Gastrocnemius medialis (tissue), 4 donors: ENCODE data around the gene TWF2. TPM values are rescaled to one million over a fixed set of nuclear protein-coding genes. Genes with fewer than 3 reads are reported as not detected.

Experiments used
- ATAC-seq, 2 donors: fragments of 150-250 bp; one replicate each; pipeline ENCODE4 v1.9.1; 2016
- DNase-seq, 2 donors: peaks; one replicate each; pipeline ENCODE4 v3.0.0-alpha.2; 2019
- H3K27ac ChIP-seq, 4 donors: fragments of 200-600 bp; sonication (generic); 1 replicate in 1 of 4; 2 replicates in 3 of 4; pipeline ENCODE4 v1.5.1; 2016 to 2018; ENCODE audit warnings: mild to moderate bottlenecking in 2 of 4, moderate library complexity in 1 of 4
- H3K27me3 ChIP-seq, 3 donors: fragments of 200-600 bp; sonication (generic) in 2 of 3; 1 replicate in 1 of 3; 2 replicates in 2 of 3; pipeline versions ENCODE4 v1.5.1 to v1.6.0; 2016 to 2019; ENCODE audit warnings: mild to moderate bottlenecking in 1 of 3, moderate library complexity in 1 of 3
- H3K36me3 ChIP-seq, 2 donors: fragments of 200-600 bp; sonication (generic) in 1 of 2; one replicate each; pipeline ENCODE4 v1.5.1; 2017 to 2018
- H3K4me1 ChIP-seq, 2 donors: fragments of 200-600 bp; sonication (generic) in 1 of 2; one replicate each; pipeline ENCODE4 v1.5.1; 2016 to 2017; ENCODE audit warnings: mild to moderate bottlenecking in 2 of 2
- H3K4me3 ChIP-seq, 4 donors: fragments of 200-600 bp; sonication (generic) in 3 of 4; 1 replicate in 1 of 4; 2 replicates in 3 of 4; pipeline ENCODE4 v1.5.1; 2016 to 2019; ENCODE audit warnings: mild to moderate bottlenecking in 2 of 4
- H3K9me3 ChIP-seq, 3 donors: fragments of 200-600 bp; sonication (generic) in 2 of 3; 1 replicate in 1 of 3; 2 replicates in 2 of 3; pipeline ENCODE4 v1.5.1; 2016 to 2019
- CTCF ChIP-seq, 5 experiments: fragments of 450-650 bp in 3 of 5; fragments of 200-600 bp in 2 of 5; sonication (generic) in 2 of 5; IDR thresholded peaks in 4 of 5; conservative IDR thresholded peaks in 1 of 5; 1 replicate in 4 of 5; 2 replicates in 1 of 5; pipeline ENCODE4 v1.5.1; 2016 to 2019; ENCODE audit warnings: antibody characterized with exemption in 5 of 5, mild to moderate bottlenecking in 3 of 5, moderate library complexity in 3 of 5
- POLR2A ChIP-seq, 2 donors: fragments of 450-650 bp; IDR thresholded peaks; one replicate each; pipeline ENCODE4 v1.6.1; 2017; ENCODE audit warnings: antibody characterized with exemption in 2 of 2, mild to moderate bottlenecking in 2 of 2, moderate library complexity in 2 of 2
- in situ Hi-C, 4 donors: fragments of 200-750 bp; cut with MboI; loops; one replicate each; pipeline versions ENCODE4 v1.15.0 to v1.8.0; 2017; ENCODE audit warnings: low sequenced_read_pairs in 4 of 4
- intact Hi-C: fragments of 100-400 bp; cut with DNase I; formaldehyde crosslinking; loops from one replicate; pipeline ENCODE4 v1.15.1; 2023; ENCODE audit warnings: low total_unique reads
- total RNA-seq, 4 donors: library from RNA; depleted of rRNA; stranded (reverse); fragments of >200 nt; gene quantifications; one replicate each; pipeline versions ENCODE4 v1.1.0 to v1.2.3, GENCODE V29; 2016

TWF2 gene
- total RNA-seq, 4 donors from 2014 or later, result 99.2 to 222 (median 168) TPM

DNA sequence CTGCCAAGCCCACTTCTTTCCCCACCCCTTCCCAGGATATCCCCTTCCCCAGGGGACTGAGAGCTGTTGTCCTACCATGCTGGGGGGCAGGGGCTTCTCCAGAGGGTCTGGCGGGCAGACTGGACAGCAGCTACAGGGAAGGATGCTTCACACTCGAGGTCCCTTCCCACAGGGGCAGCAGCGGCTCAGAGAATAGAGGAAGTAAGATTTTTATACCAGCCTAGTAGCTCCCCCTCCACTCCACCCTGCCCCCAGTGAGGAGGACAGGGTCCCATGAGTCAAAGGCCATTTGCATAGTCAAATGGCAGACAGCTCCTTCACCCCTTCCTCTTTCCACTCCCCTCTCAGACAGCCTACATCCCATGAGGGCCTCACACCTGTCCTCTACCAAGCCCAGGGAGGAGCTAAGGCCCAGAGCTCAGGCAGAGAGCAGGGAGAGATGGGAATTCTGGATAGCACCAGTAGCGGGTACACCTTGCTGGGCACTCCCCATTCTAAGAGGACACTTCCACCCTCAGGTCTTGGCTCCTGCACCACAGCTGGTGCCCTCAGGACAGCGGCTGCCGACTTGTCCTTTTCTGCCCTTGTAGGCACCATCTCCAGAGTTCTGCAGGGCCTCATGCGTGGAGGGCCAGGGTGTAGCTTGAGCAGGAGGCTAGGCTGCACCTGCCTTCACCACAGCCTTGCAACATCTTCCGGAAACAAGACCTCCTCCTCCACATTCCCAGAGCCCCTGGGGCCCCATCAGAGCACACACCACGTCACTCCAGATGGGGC, 13.3 kb downstream of the TWF2 start, which contains the start of gene TLR9:
TLR9 (minus strand) TSS at position 194 of the 777 bp plus-strand sequence; CDS start at position 78, 116 bp downstream.
- Histone ChIP-seq H3K4me1 (peaks cover 3 to 4% of the 10 kb centered on the region in 2 donors), H3K27ac (no peak within 1 kb of the TSS), H3K36me3 (peaks cover 0 to 28% of the 10 kb centered on the region in 2 donors), H3K9me3 (no peaks in the 10 kb centered on the region), H3K4me3 (no peak within 1 kb of the TSS), H3K27me3 (no peaks in the 10 kb centered on the region)
- no peak for ATAC-seq
- peak in 1 of 2 donors; percentile 21 for DNase-seq
- TF ChIP-seq CTCF (IDR thresholded peaks at IDR 0.05 in 4 of 5, conservative IDR thresholded peaks at IDR 0.05 in 1 of 5) (no peak), POLR2A (IDR thresholded peaks at IDR 0.05) (no peak)
- in situ Hi-C loops, result no loop called here
- intact Hi-C loops, result no loop called here

GRCh38 chr3:52223449-52224408, 15.2 kb downstream of the TWF2 start:
- no peak for ATAC-seq
- TF ChIP-seq POLR2A (IDR thresholded peaks at IDR 0.05), result no peak
- TF ChIP-seq CTCF (IDR thresholded peaks at IDR 0.05 in 4 of 5, conservative IDR thresholded peaks at IDR 0.05 in 1 of 5), result no peak
- in situ Hi-C loops, result no loop called here
- Histone ChIP-seq H3K9me3 (no peaks in the 10 kb centered on the region), H3K4me3 (no peak overlapping the region), H3K36me3 (peaks cover 0 to 8% of the 10 kb centered on the region in 2 donors), H3K27me3 (no peaks in the 10 kb centered on the region), H3K27ac (no peak overlapping the region), H3K4me1 (peaks cover 6 to 7% of the 10 kb centered on the region in 2 donors)
- no peak for DNase-seq
- intact Hi-C loops, result no loop called here

- intact Hi-C loops, result no loop called here
- Histone ChIP-seq H3K27ac (no peak overlapping the region), H3K27me3 (no peaks in the 10 kb centered on the region), H3K36me3 (no peaks in the 10 kb centered on the region), H3K9me3 (no peaks in the 10 kb centered on the region), H3K4me1 (peaks cover 7 to 9% of the 10 kb centered on the region in 2 donors), H3K4me3 (no peak overlapping the region)
- TF ChIP-seq CTCF (IDR thresholded peaks at IDR 0.05 in 4 of 5, conservative IDR thresholded peaks at IDR 0.05 in 1 of 5), result no peak
- TF ChIP-seq POLR2A (IDR thresholded peaks at IDR 0.05), result no peak
- in situ Hi-C loops, result no loop called here
- no peak for ATAC-seq
- DNase-seq, result no peak
These were observed 16.4 kb downstream of the TWF2 start for GRCh38 chr3:52222319-52223221.
